K562 (cell line): Measurements from ENCODE around the gene SLC5A4. TPM values are rescaled to one million over a fixed set of nuclear protein-coding genes. Genes with fewer than 3 reads are reported as not detected.
"Not testable (repeated sequence)": the region's sequence is repeated elsewhere in the genome, so short reads cannot be mapped to it uniquely, and the experiment has no call there.

Experiments
- ATAC-seq: fragments of 200-7000 bp; cut with Tn5 transposase; 3 replicates; pipeline ENCODE4 v1.9.1; 2020; ENCODE audit warnings: moderate library complexity
- BruUV-seq: library from RNA; stranded (reverse); fragments of 400-500 nt; replicated peaks from 2 replicates; lab custom pipeline; 2021; lab: Mats Ljungman, UMichigan
- CTCF ChIA-PET: fragments of 300-600 bp; formaldehyde crosslinking; extraction: SDS; loops from one replicate; lab custom pipeline; 2021; ENCODE audit warnings: low intra/inter-chr PET ratio; lab: Yijun Ruan, JAX
- POLR2A ChIA-PET: fragments of 300-600, 350-650 bp; sonication (Branson Sonifier 250); formaldehyde crosslinking; extraction: SDS; loops from one replicate; lab custom pipeline; 2021; ENCODE audit warnings: antibody characterized with exemption, inconsistent platforms; lab: Yijun Ruan, JAX
- DNase-seq, 4 experiments: peaks; one replicate each; pipeline versions ENCODE4 v3.0.0 to v3.0.0-alpha.2; 2011 to 2018; ENCODE audit warnings: low spot score in 3 of 4, mixed read lengths in 3 of 4; ENCODE audit errors: extremely low read depth in 1 of 4
- FAIRE-seq: peaks from 2 replicates; lab custom pipeline; 2011; peaks lifted over from hg19 to GRCh38; lab: Jason Lieb, UNC
- H2AFZ ChIP-seq: 2 replicates; pipeline ENCODE4 v1.6.0; 2011; ENCODE audit warnings: low read depth, low read length, control low read depth, inconsistent platforms
- H3K27ac ChIP-seq: fragments of 200-600 bp; 3 replicates; pipeline ENCODE4 v1.8.0; 2011; ENCODE audit warnings: low read depth, mild to moderate bottlenecking, control low read depth, inconsistent platforms, low read length, moderate library complexity, mixed read lengths; ENCODE audit errors: extremely low read depth
- H3K27me3 ChIP-seq, 2 experiments: fragments of 300-600 bp in 1 of 2; 2 replicates in 1 of 2; 3 replicates in 1 of 2; pipeline versions ENCODE4 v1.6.0 to v1.8.0; 2011; ENCODE audit warnings: inconsistent platforms in 2 of 2, low read length in 2 of 2, mild to moderate bottlenecking in 1 of 2, mixed read lengths in 1 of 2, moderate library complexity in 1 of 2; ENCODE audit not compliant: control insufficient read depth in 2 of 2, insufficient read depth in 2 of 2
- H3K36me3 ChIP-seq: fragments of 300-600 bp; 3 replicates; pipeline ENCODE4 v1.8.0; 2011; ENCODE audit warnings: mild to moderate bottlenecking, low read length, inconsistent platforms; ENCODE audit not compliant: control insufficient read depth, insufficient read depth
- H3K4me1 ChIP-seq, 2 experiments: fragments of 200-600 bp in 1 of 2; replicated peaks in 1 of 2; 2 replicates in 1 of 2; 3 replicates in 1 of 2; pipeline versions ENCODE4 v1.5.1 to v1.8.0; 2011; ENCODE audit warnings: inconsistent platforms in 2 of 2, low read length in 2 of 2, mild to moderate bottlenecking in 1 of 2, mixed read lengths in 1 of 2, moderate library complexity in 1 of 2; ENCODE audit not compliant: control insufficient read depth in 2 of 2, insufficient read depth in 2 of 2
- H3K4me2 ChIP-seq: 2 replicates; pipeline ENCODE4 v1.6.1; 2011; ENCODE audit warnings: low read length, control low read depth, inconsistent platforms, mixed read lengths; ENCODE audit not compliant: insufficient read depth
- H3K4me3 ChIP-seq: fragments of 200-600 bp; sonication (generic), shearing (Covaris generic); 2 replicates; pipeline ENCODE4 v1.5.1; 2016; ENCODE audit warnings: control low read depth, inconsistent platforms
- H3K79me2 ChIP-seq: fragments of 200-600 bp; 3 replicates; pipeline ENCODE4 v1.8.0; 2011; ENCODE audit warnings: low read length, inconsistent platforms; ENCODE audit not compliant: control insufficient read depth, insufficient read depth
- H3K9ac ChIP-seq, 2 experiments: 2 replicates each; pipeline versions ENCODE4 v1.6.0 to v1.6.1; 2011; ENCODE audit warnings: low read depth in 2 of 2, low read length in 2 of 2, control low read depth in 1 of 2, inconsistent platforms in 1 of 2, mild to moderate bottlenecking in 1 of 2, mixed read lengths in 1 of 2; ENCODE audit not compliant: insufficient read depth in 1 of 2
- H3K9me1 ChIP-seq: one replicate; pipeline ENCODE4 v1.6.0; 2011; ENCODE audit warnings: inconsistent platforms, mild to moderate bottlenecking, low read length, moderate library complexity; ENCODE audit not compliant: control insufficient read depth, insufficient read depth
- H3K9me3 ChIP-seq: replicated peaks from 2 replicates; pipeline ENCODE4 v1.5.1; 2011; ENCODE audit warnings: low read depth, low read length, inconsistent platforms; ENCODE audit not compliant: control insufficient read depth, insufficient read depth
- H4K20me1 ChIP-seq: replicated peaks from 2 replicates; pipeline ENCODE4 v1.6.1; 2011; ENCODE audit warnings: low read length, inconsistent platforms, mixed read lengths; ENCODE audit not compliant: control insufficient read depth, insufficient read depth
- ZNF146 ChIP-seq: IDR thresholded peaks from one replicate; pipeline ENCODE4 v1.6.1; 2018; ENCODE audit warnings: missing compliant biosample characterization; ENCODE audit not compliant: unreplicated experiment
- WGBS: fragments of 100-300 bp; shearing (Covaris generic); methylation state at CpG from one replicate; pipeline ENCODE4 v1.1.6; 2016; ENCODE audit warnings: low coverage, mixed read lengths; ENCODE audit not compliant: insufficient coverage; ENCODE audit errors: missing lambda C conversion rate; 5-methylcytosine and 5-hydroxymethylcytosine counted together
- in situ Hi-C: fragments of 300-500 bp; cut with MboI; formaldehyde crosslinking; loops from 4 replicates; pipeline ENCODE4 v1.15.0; 2018; ENCODE audit warnings: inconsistent platforms, mixed read lengths
- intact Hi-C: fragments of 100-400 bp; cut with micrococcal nuclease; formaldehyde crosslinking; loops from 2 replicates; pipeline ENCODE4 v1.14.2; 2022
- polyA plus RNA-seq, 8 experiments: library from polyadenylated mRNA; depleted of rRNA in 4 of 8; stranded (reverse) in 5 of 8; unstranded in 3 of 8; fragments of >200 nt; fragmentation: Nextera tagmentation in 2 of 8; fragmentation: Illumina TruSeq in 1 of 8; extraction: Ambion mirVana in 2 of 8; extraction: Trizol in 1 of 8; gene quantifications; 2 replicates each; pipeline versions ENCODE4 v1.2.1 to v1.2.3, GENCODE V29; 2011 to 2014; ENCODE audit warnings: inconsistent platforms in 1 of 8, missing spikeins in 1 of 8
- total RNA-seq, 7 experiments: library from RNA; depleted of rRNA in 6 of 7; stranded (reverse); fragments of >200 nt in 6 of 7; fragmentation: Illumina TruSeq in 2 of 7; extraction: Trizol in 2 of 7; gene quantifications; 2 replicates each; pipeline versions ENCODE4 v1.2.1 to v1.2.3, GENCODE V29; 2011 to 2021; ENCODE audit warnings: low replicate concordance in 1 of 7

The SLC5A4 gene
- total and polyA plus RNA-seq, 9 of the 15 experiments (the other 6 are each of a cell fraction or from before 2014, with no cell fraction given): not detected

- H3K27ac ChIP-seq, CTCF ChIA-PET, ATAC-seq, H3K4me2 ChIP-seq, H3K27me3 ChIP-seq, H3K79me2 ChIP-seq, BruUV-seq, H3K9ac ChIP-seq, H3K36me3 ChIP-seq, H3K9me3 ChIP-seq, H4K20me1 ChIP-seq, DNase-seq, H3K4me3 ChIP-seq, POLR2A ChIA-PET, H3K9me1 ChIP-seq, intact Hi-C loops, H2AFZ ChIP-seq, in situ Hi-C loops, FAIRE-seq, H3K4me1 ChIP-seq: not testable (repeated sequence)
- WGBS: 3% methylated on average over 3 of the region's 5 CpGs
- TF ChIP-seq ZNF146 (CRISPR knock-in tag): peak; percentile 38
These were observed 57.5 kb downstream of the SLC5A4 start for GRCh38 chr22:32197553-32198226.

GRCh38 chr22:32195900-32196299, 59.2 kb downstream of the SLC5A4 start:
- DNase-seq, H3K36me3 ChIP-seq, H3K9ac ChIP-seq, FAIRE-seq, intact Hi-C loops, BruUV-seq, H3K27me3 ChIP-seq, POLR2A ChIA-PET, ATAC-seq, H3K27ac ChIP-seq, H3K79me2 ChIP-seq, in situ Hi-C loops, H3K4me2 ChIP-seq, CTCF ChIA-PET, H3K9me3 ChIP-seq, H3K4me1 ChIP-seq, H2AFZ ChIP-seq, H4K20me1 ChIP-seq, H3K9me1 ChIP-seq, H3K4me3 ChIP-seq: not testable (repeated sequence)
- WGBS: 0% methylated on average over 3 of the region's 3 CpGs

GRCh38 chr22:32193346-32193745, 61.8 kb downstream of the SLC5A4 start:
- H3K4me1 ChIP-seq, H3K9ac ChIP-seq, H3K36me3 ChIP-seq, H3K27me3 ChIP-seq, H3K4me3 ChIP-seq, FAIRE-seq, H3K79me2 ChIP-seq, ATAC-seq, DNase-seq, POLR2A ChIA-PET, in situ Hi-C loops, H4K20me1 ChIP-seq, H3K9me1 ChIP-seq, H3K27ac ChIP-seq, H2AFZ ChIP-seq, H3K9me3 ChIP-seq, CTCF ChIA-PET, BruUV-seq, H3K4me2 ChIP-seq, intact Hi-C loops: not testable (repeated sequence)
- 0% methylated on average over 4 of the region's 9 CpGs for WGBS

- CTCF ChIA-PET, POLR2A ChIA-PET, FAIRE-seq, H3K9me3 ChIP-seq, in situ Hi-C loops, H3K79me2 ChIP-seq, H3K27ac ChIP-seq, ATAC-seq, H3K4me1 ChIP-seq, intact Hi-C loops, H3K36me3 ChIP-seq, H3K4me2 ChIP-seq, H3K9me1 ChIP-seq, H3K27me3 ChIP-seq, DNase-seq, H4K20me1 ChIP-seq, H2AFZ ChIP-seq, BruUV-seq, H3K9ac ChIP-seq, H3K4me3 ChIP-seq: not testable (repeated sequence)
- WGBS: 0% methylated on average over 7 of the region's 15 CpGs
These were observed 64.1 kb downstream of the SLC5A4 start for GRCh38 chr22:32191021-32191420.
